ENCODE data around the gene TRIM7. TPM values are rescaled to one million over a fixed set of nuclear protein-coding genes. Genes with fewer than 3 reads are reported as not detected.
"Not testable (repeated sequence)": the region's sequence is repeated elsewhere in the genome, so short reads cannot be mapped to it uniquely, and the experiment has no call there.

The TRIM7 gene
- total and polyA plus RNA-seq, 2 experiments from 2014 or later: 0.11 to 0.39 TPM

DNA sequence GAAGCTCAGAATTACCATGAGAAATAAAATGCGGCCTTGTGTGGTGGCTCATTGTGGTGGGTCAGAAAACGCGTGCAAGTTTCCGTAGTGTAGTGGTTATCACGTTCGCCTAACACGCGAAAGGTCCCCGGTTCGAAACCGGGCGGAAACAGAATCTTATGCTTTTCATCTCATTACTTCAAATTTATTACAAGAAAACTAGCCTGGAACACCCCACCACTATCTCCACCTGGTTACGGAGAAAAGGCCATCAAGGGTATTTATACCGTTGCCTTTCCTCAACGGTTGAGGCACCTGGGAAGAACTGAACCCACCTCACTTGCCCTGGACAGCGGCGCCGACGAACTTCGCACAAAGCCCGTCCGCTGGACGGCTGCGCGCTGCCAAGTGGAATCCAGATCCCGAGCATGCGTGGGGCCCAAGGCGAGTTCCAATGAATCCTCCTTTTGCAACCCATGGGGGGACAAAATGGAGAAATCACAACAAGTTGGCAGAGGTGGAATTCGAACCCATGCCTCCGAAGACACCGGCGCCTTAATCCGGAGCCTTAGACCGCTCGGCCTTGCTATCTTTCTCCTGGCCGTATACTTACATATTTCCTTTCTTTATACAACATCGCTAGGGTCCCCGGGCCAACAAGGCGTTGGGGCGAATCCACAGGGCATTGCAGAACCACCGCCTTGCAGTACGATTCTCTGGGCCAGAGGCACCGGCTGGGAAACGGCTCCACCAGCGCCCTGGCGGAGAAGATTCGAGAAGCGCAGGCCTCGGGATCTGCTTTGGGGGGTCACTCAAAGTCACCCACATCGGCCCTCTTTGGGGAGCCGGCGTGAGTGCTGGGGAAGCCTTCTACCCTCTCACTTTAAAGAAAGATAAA lies 40.7 kb downstream of the TRIM7 start:
- Histone ChIP-seq H3K27me3 (peaks cover 24% of the 10 kb centered on the region), H3K36me3 (no peaks in the 10 kb centered on the region), H3K9me3 (ENCODE audit: low read depth) (no peaks in the 10 kb centered on the region), H3K4me1 (ENCODE audit: low read depth) (no peaks in the 10 kb centered on the region), H3K4me3 (no peak overlapping the region), H3K27ac (no peak overlapping the region)
- peak in 1 of 2 donors; percentile 30 for DNase-seq (ENCODE audit: low read depth in 1 of 2, low spot score in 1 of 2)
- no peak for TF ChIP-seq CTCF (IDR thresholded peaks at IDR 0.05; ENCODE audit: low read depth, low read length)

- Histone ChIP-seq H3K9me3 (ENCODE audit: low read depth) (no peaks in the 10 kb centered on the region), H3K4me3 (no peak overlapping the region), H3K27ac (no peak overlapping the region), H3K4me1 (ENCODE audit: low read depth) (no peaks in the 10 kb centered on the region), H3K27me3 (peaks cover 16% of the 10 kb centered on the region), H3K36me3 (no peaks in the 10 kb centered on the region)
- no peak for DNase-seq (ENCODE audit: low read depth in 1 of 2, low spot score in 1 of 2)
- no peak for TF ChIP-seq CTCF (IDR thresholded peaks at IDR 0.05; ENCODE audit: low read depth, low read length)
These were observed 41.4 kb downstream of the TRIM7 start for GRCh38 chr5:181163487-181164075.

DNA sequence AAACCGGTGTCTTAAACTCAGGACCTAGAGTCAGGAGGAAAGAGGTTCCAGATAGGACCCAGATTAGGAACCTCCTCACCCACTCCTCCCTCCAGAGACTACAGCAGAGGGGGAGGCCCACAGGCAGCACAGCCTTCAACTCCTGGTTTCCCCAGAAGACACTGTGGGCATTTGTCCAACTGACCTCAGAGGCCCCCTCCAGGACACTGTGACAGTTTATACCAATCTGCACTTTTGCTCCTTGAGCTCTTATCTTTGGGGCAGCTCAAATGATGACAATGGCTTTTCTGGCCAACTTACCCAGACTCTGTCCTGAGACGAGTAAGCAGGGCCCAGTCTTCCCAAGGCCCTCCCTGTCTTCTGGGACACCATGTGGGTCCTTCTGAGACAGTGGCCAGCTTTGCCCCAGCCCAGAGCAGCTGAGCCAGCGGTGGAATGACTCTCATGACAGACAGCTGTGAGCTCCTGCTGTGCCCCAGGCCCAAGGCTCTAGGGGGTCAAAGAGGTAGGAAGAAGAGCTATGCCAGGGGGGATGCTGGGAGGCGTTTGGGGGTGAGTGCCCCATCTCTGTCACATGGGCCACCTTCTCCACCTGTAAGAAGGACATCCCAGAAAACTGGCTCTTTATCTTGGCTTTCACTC lies 43.3 kb downstream of the TRIM7 start:
- TF ChIP-seq CTCF (IDR thresholded peaks at IDR 0.05; ENCODE audit: low read depth, low read length): no peak
- H3K4me3 ChIP-seq: no peak overlapping the region
- H3K36me3 ChIP-seq: no peaks in the 10 kb centered on the region
- no peaks in the 10 kb centered on the region for H3K27me3 ChIP-seq
- no peak for DNase-seq (ENCODE audit: low read depth in 1 of 2, low spot score in 1 of 2)
- no peaks in the 10 kb centered on the region for H3K9me3 ChIP-seq (ENCODE audit: low read depth)
- no peak overlapping the region for H3K27ac ChIP-seq
- H3K4me1 ChIP-seq (ENCODE audit: low read depth): no peaks in the 10 kb centered on the region

DNA sequence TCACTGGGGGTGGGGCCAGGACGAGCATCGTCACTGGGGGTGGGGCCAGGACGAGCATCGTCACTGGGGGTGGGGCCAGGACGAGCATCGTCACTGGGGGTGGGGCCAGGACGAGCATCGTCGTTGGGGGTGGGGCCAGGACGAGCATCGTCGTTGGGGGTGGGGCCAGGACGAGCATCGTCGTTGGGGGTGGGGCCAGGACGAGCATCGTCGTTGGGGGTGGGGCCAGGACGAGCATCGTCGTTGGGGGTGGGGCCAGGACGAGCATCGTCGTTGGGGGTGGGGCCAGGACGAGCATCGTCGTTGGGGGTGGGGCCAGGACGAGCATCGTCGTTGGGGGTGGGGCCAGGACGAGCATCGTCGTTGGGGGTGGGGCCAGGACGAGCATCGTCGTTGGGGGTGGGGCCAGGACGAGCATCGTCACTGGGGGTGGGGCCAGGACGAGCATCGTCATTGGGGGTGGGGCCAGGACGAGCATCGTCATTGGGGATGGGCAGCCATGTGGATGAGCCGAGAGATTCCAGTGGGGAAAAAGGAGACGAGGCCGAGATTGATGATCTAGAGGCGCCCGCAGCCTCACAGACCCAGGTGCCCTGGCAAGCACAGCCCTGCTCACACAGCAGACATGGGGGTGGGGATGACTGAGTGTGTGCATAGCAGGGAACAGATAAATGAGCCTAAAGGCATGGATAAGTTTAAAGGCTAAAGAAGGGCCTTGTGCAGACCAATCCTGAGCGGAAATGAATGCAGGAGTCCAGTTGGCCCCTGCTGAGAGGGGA lies 44.1 kb downstream of the TRIM7 start:
- H3K27me3 ChIP-seq; H3K4me1 ChIP-seq (ENCODE audit: low read depth); H3K36me3 ChIP-seq; H3K9me3 ChIP-seq (ENCODE audit: low read depth); H3K27ac ChIP-seq; H3K4me3 ChIP-seq: not testable (repeated sequence)
- peak in 1 of 2 donors; percentile 79 for DNase-seq (ENCODE audit: low read depth in 1 of 2, low spot score in 1 of 2)

GRCh38 chr5:181160152-181160754 lies 44.7 kb downstream of the TRIM7 start:
- H3K4me1 ChIP-seq (ENCODE audit: low read depth): no peaks in the 10 kb centered on the region
- DNase-seq (ENCODE audit: low read depth in 1 of 2, low spot score in 1 of 2): peak; percentile 12 to 54
- no peaks in the 10 kb centered on the region for H3K9me3 ChIP-seq (ENCODE audit: low read depth)
- no peaks in the 10 kb centered on the region for H3K27me3 ChIP-seq
- H3K36me3 ChIP-seq: no peaks in the 10 kb centered on the region
- no peak for TF ChIP-seq CTCF (IDR thresholded peaks at IDR 0.05; ENCODE audit: low read depth, low read length)
- H3K4me3 ChIP-seq: no peak overlapping the region
- no peak overlapping the region for H3K27ac ChIP-seq
